HG02970 (cell line): Measurements from ENCODE around the gene SPEM3.
"Not testable (repeated sequence)": the region's sequence is repeated elsewhere in the genome, so short reads cannot be mapped to it uniquely, and the experiment has no call there.

Experiments used
- ATAC-seq: cut with Tn5 transposase; IDR thresholded peaks from one replicate; pipeline ENCODE4 v1.9.1; 2021; ENCODE audit warnings: mild to moderate bottlenecking, moderate library complexity, moderate number of reproducible peaks; ENCODE audit not compliant: unreplicated experiment, low FRiP score

SPEM3 gene

GRCh38 chr17:7468290-7468689 is 39.6 kb downstream of the SPEM3 start:
- ATAC-seq = no peak

GRCh38 chr17:7468804-7469389 is 40.2 kb downstream of the SPEM3 start:
- no peak for ATAC-seq

- not testable (repeated sequence) for ATAC-seq
Observed at GRCh38 chr17:7469843-7470242, 41.2 kb downstream of the SPEM3 start.

- not testable (repeated sequence) for ATAC-seq
Observed at GRCh38 chr17:7470457-7470973, 41.9 kb downstream of the SPEM3 start.

GRCh38 chr17:7471729-7472128 is 43.1 kb downstream of the SPEM3 start:
- ATAC-seq = no peak

- ATAC-seq = not testable (repeated sequence)
Observed at GRCh38 chr17:7474767-7475166, 46.1 kb downstream of the SPEM3 start.

GRCh38 chr17:7475764-7476422 is 47.2 kb downstream of the SPEM3 start:
- no peak for ATAC-seq

GRCh38 chr17:7476494-7476893 is 47.8 kb downstream of the SPEM3 start:
- no peak for ATAC-seq

GRCh38 chr17:7476951-7477350 is 48.3 kb downstream of the SPEM3 start:
- ATAC-seq = no peak

- no peak for ATAC-seq
Observed at GRCh38 chr17:7477392-7478275, 49.0 kb downstream of the SPEM3 start.

- no peak for ATAC-seq
Observed at GRCh38 chr17:7478276-7479212, 49.9 kb downstream of the SPEM3 start.

GRCh38 chr17:7479213-7480088 is 50.8 kb downstream of the SPEM3 start, which contains the start of gene ZBTB4:
Gene ZBTB4, minus strand, starts transcription at chr17:7479631. Its CDS starts 12,830 bp downstream, at chr17:7466801.
- no peak for ATAC-seq

GRCh38 chr17:7480089-7480384 is 51.4 kb downstream of the SPEM3 start:
- ATAC-seq = no peak

- not testable (repeated sequence) for ATAC-seq
Observed at GRCh38 chr17:7481275-7481674, 52.6 kb downstream of the SPEM3 start, which contains the start of gene SLC35G6. Gene SLC35G6, plus strand, starts transcription at chr17:7481446. Its CDS starts 71 bp downstream, at chr17:7481517.

- ATAC-seq = not testable (repeated sequence)
Observed at GRCh38 chr17:7481842-7482741, 53.4 kb downstream of the SPEM3 start.
